Subcutaneous adipose tissue (tissue), 4 donors: ENCODE results near the gene EXOSC5. TPM values are rescaled to one million over a fixed set of nuclear protein-coding genes. Genes with fewer than 3 reads are reported as not detected.

Experiments
- CTCF ChIP-seq: fragments of 450-650 bp; IDR thresholded peaks from one replicate; pipeline ENCODE4 v1.5.1; 2016; ENCODE audit warnings: low read depth, mild to moderate bottlenecking, control low read depth, antibody characterized with exemption, moderate library complexity
- total RNA-seq, 4 donors: library from RNA; depleted of rRNA; stranded (reverse); fragments of >200 nt; gene quantifications; one replicate each; pipeline ENCODE4 v1.1.0, GENCODE V29; 2016

Gene EXOSC5
- total RNA-seq, 4 donors from 2014 or later, result 10.9 to 20.5 (median 17.1) TPM

GRCh38 chr19:41437944-41438574 is 40.9 kb upstream of the EXOSC5 start:
- TF ChIP-seq CTCF, result no peak

DNA sequence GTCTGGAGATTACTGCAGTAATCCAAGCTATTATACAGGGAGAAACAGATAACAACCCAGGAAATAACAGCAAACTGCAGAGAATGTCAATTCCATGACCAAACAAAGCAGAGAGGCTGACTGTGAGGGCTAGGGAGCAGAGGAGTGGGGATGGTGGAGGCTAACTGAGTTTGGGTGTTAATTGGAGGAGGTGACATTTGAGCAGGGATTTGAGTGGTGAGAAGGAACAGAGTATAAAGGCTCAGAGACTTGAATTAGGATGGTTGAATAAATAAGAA is 39.5 kb upstream of the EXOSC5 start:
- TF ChIP-seq CTCF, result no peak

DNA sequence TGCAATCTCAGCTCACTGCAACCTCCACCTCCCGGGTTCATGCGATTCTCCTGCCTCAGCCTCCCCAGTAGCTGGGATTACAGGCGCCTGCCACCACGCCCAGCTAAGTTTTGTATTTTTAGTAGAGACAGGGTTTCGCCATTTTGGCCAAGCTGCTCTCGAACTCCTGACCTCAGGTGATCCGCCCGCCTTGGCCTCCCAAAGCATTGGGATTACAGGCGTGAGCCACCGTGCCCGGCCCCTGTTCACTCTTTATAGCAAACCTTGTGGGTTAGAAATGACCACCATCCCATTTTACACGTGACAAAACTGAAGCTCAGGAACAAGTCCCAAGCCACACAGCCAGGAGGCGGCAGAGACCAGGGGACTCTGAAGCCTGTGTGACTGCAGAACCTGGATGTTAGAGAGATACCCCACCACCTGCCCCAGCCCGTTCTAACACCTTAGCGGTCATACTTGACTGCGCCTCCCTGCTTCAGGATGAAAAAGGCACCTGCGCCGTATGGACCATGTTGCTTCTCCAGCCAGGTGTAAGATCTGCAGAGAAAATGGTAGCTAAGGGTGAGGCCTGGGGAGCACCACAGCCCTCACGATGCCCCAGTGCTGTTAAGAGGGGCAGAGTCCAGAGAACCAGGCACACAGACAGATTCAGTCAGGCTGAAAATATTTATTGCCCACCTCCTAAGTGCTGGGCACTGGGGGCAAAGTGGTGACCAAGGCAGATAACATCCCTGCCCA is 38.9 kb upstream of the EXOSC5 start:
- TF ChIP-seq CTCF, result no peak

- no peak for TF ChIP-seq CTCF
Observed at GRCh38 chr19:41434450-41434849, 37.3 kb upstream of the EXOSC5 start.

DNA sequence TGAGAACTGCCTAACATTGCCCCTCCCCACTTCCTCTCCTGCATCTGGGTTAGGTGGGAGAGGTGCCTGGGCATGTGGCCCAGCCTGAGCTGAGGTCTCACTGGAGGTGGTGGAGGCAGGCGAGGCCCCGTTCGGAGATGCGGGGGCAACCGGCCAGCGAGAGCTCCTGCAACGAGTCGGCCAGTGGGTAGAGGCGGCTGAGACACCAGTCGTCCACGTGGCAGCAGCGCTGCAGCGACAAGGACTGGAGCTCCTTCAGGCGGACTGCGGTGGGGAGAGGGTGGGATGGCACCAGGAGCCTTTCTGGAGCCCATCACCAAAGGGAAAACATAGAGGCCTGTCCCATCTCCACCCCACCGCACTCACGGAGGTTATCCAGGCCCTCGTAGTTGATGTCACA is 36.0 kb upstream of the EXOSC5 start:
- no peak for TF ChIP-seq CTCF

DNA sequence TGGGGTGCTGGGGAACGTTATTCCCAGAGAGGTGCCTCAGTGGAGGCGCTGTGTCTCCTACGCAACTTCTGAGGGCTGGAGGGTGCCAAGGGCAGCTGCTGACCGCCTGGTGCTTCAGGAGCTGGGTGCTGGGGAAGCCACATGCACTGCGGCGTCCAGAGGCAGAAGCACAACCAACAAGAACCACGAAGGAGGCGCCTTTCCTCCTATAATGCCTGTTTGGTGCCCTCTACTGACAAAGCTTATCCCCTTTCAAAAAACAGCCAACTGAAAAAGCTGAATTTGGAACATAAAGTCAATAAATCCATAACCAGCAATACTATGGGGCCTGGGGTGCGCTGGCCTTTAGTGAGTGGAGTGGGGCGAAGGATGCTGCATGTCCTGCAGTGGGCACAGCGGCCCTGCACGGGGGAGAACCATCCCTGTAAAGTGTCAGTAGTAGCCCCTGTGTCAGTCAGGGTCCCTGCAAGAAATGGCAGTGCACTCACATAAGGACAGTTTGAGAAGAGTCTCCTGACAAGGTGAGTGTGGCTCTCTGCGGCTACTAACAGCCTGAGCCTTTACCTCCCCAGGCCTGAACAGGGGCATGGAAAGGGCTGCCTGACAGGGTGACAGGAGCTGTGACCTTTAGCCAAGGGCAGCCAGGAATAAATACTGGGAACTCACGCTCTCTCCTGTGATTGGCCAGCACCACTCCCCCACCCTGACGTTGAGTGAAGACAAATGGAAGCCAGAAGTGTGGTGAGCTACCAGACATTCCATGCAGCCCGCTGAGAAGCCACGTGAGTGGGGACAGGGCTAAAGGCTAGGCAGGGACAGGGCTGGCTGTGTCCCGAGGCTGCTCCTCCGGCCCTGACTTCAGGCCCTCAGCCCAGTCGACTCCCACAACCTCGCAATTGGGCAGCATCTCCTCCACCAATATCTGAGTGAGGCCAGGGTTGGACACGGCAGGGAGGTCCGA is 34.5 kb upstream of the EXOSC5 start:
- TF ChIP-seq CTCF, result no peak

DNA sequence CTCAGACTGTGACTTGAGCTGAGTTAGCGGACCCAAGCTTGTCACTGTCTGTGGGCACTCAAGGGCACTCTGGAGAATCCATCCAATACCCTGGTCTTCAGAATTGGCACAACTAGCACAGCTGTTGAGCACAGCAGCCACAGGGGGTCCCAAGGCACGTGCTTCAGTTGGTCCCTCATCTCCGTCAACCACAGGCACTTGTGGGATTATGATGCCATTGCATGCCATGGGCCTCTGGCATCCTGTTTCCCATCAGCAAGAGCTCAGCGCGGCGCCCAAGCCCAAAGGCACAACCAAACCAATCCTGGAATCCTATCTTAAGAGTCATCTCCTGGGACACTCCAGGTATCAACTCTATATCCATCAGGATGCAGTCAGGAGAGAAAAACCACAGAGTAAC is 33.8 kb upstream of the EXOSC5 start:
- TF ChIP-seq CTCF, result no peak
